Gastroesophageal sphincter (tissue), 3 donors: Measurements from ENCODE around the gene LAMB1.

ENCODE experiments used
- POLR2A ChIP-seq, 2 donors: fragments of 450-650 bp; IDR thresholded peaks; one replicate each; pipeline ENCODE4 v1.6.1; 2017; ENCODE audit warnings: antibody characterized with exemption in 2 of 2, mild to moderate bottlenecking in 2 of 2, moderate library complexity in 1 of 2
- TF ChIP-seq, protein P1 (sequence below), 4 experiments: fragments of 200-600 bp in 2 of 4; fragments of 450-650 bp in 2 of 4; sonication (generic) in 1 of 4; IDR thresholded peaks; one replicate each; pipeline ENCODE4 v1.5.1; 2017 to 2019; ENCODE audit warnings: antibody characterized with exemption in 4 of 4, mild to moderate bottlenecking in 2 of 4, moderate library complexity in 2 of 4

GRCh38 chr7:107932805-107933204, 70.2 kb downstream of the LAMB1 start:
- TF ChIP-seq POLR2A (IDR thresholded peaks at IDR 0.05) = no peak
- TF ChIP-seq, protein P1, sequence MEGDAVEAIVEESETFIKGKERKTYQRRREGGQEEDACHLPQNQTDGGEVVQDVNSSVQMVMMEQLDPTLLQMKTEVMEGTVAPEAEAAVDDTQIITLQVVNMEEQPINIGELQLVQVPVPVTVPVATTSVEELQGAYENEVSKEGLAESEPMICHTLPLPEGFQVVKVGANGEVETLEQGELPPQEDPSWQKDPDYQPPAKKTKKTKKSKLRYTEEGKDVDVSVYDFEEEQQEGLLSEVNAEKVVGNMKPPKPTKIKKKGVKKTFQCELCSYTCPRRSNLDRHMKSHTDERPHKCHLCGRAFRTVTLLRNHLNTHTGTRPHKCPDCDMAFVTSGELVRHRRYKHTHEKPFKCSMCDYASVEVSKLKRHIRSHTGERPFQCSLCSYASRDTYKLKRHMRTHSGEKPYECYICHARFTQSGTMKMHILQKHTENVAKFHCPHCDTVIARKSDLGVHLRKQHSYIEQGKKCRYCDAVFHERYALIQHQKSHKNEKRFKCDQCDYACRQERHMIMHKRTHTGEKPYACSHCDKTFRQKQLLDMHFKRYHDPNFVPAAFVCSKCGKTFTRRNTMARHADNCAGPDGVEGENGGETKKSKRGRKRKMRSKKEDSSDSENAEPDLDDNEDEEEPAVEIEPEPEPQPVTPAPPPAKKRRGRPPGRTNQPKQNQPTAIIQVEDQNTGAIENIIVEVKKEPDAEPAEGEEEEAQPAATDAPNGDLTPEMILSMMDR (IDR thresholded peaks at IDR 0.05) = no peak
